Activated T-helper 17 cell treated with anti-CD3 and anti-CD28 coated beads, Interleukin-2, amount 50 U/mL, for 72 hours (primary cell): ENCODE results near the gene CALM3. TPM values are rescaled to one million over a fixed set of nuclear protein-coding genes. Genes with fewer than 3 reads are reported as not detected.

Source experiments
- ATAC-seq: fragments of 150-1000 bp; cut with Tn5 transposase; replicated peaks from 2 replicates; pipeline ENCODE4 v1.10.0; 2021; ENCODE audit warnings: mild to moderate bottlenecking, moderate library complexity
- H3K27ac Mint-ChIP-seq: one replicate; pipeline ENCODE4 v1.8.0; 2022; ENCODE audit warnings: mixed read lengths
- H3K27me3 Mint-ChIP-seq: one replicate; pipeline ENCODE4 v1.8.0; 2022; ENCODE audit warnings: mixed read lengths
- H3K36me3 Mint-ChIP-seq: one replicate; pipeline ENCODE4 v1.8.0; 2022; ENCODE audit warnings: low read depth, mild to moderate bottlenecking, mixed read lengths
- H3K4me1 Mint-ChIP-seq: one replicate; pipeline ENCODE4 v1.8.0; 2022; ENCODE audit warnings: mixed read lengths
- H3K4me3 Mint-ChIP-seq: one replicate; pipeline ENCODE4 v1.8.0; 2022; ENCODE audit warnings: mild to moderate bottlenecking, mixed read lengths
- H3K9me3 Mint-ChIP-seq: one replicate; pipeline ENCODE4 v1.8.0; 2022; ENCODE audit warnings: mixed read lengths
- total RNA-seq, 2 donors: library from RNA; stranded (reverse); gene quantifications; one replicate each; pipeline ENCODE4 v1.2.3, GENCODE V29; 2022

CALM3 gene
- total RNA-seq, 2 donors from 2014 or later: 313 to 323 TPM

DNA sequence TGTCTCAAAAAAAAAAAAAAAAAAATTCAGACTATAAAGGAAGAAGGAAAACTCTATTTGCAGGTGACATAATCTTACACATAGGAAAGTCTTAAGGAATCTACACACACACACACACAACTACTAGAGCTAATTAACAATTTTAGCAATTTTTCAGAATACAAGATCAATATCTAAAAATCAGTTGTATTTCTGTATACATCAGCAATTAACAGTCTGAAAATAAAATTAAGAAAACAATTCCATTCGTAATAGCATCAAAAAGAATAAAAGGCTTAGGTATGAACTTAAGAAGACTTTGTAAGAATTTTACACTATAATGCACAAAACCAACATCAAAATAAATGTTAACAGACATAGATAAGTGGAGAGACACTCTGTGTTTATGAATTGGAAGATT is 15.6 kb upstream of the CALM3 start:
- ATAC-seq: no peak
- no peak overlapping the region for H3K4me3 Mint-ChIP-seq
- peaks cover 5% of the 10 kb centered on the region for H3K4me1 Mint-ChIP-seq
- no peak overlapping the region for H3K27ac Mint-ChIP-seq
- no peaks in the 10 kb centered on the region for H3K27me3 Mint-ChIP-seq
- H3K9me3 Mint-ChIP-seq: no peaks in the 10 kb centered on the region
- no peaks in the 10 kb centered on the region for H3K36me3 Mint-ChIP-seq

DNA sequence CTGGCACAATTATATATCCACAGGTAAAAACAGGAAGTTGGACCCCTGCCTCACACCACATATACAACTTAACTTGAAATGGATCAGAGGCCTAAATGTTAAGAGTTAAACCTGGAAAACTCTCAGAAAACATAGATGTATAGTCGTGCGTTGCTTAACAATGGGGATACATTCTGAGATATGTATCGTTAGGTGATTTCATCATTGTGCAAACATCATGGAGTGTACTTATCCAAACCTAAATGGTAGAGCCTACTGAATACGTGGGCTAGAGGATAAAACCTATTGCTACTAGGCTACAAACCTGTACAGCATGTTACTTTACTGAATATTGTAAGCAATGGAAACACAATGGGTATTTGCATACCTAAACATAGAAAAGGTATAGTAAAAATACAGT is 14.8 kb upstream of the CALM3 start:
- H3K4me1 Mint-ChIP-seq: peaks cover 5% of the 10 kb centered on the region
- no peaks in the 10 kb centered on the region for H3K36me3 Mint-ChIP-seq
- H3K27ac Mint-ChIP-seq: no peak overlapping the region
- no peak for ATAC-seq
- no peaks in the 10 kb centered on the region for H3K9me3 Mint-ChIP-seq
- H3K4me3 Mint-ChIP-seq: no peak overlapping the region
- H3K27me3 Mint-ChIP-seq: no peaks in the 10 kb centered on the region

DNA sequence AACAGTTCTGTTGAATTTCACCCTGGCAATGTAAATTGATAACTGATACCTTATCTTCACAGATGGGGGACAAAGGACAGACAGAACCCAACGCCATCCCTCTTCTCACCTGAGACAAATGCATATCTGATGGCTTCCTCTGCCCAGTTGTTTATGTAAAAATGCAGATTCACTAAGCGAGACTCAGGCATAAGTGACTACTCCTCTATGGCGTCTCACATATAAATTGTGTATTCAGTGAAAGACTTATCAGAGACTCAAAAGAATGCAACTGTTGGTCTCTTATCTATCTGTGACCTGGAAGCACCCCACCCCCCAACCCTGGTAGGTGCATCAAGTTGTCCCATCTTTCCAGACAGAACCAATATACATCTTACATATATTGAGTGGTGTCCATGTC is 13.3 kb upstream of the CALM3 start:
- H3K27ac Mint-ChIP-seq: no peak overlapping the region
- no peaks in the 10 kb centered on the region for H3K36me3 Mint-ChIP-seq
- peaks cover 5% of the 10 kb centered on the region for H3K4me1 Mint-ChIP-seq
- no peak overlapping the region for H3K4me3 Mint-ChIP-seq
- no peaks in the 10 kb centered on the region for H3K27me3 Mint-ChIP-seq
- H3K9me3 Mint-ChIP-seq: no peaks in the 10 kb centered on the region
- no peak for ATAC-seq

DNA sequence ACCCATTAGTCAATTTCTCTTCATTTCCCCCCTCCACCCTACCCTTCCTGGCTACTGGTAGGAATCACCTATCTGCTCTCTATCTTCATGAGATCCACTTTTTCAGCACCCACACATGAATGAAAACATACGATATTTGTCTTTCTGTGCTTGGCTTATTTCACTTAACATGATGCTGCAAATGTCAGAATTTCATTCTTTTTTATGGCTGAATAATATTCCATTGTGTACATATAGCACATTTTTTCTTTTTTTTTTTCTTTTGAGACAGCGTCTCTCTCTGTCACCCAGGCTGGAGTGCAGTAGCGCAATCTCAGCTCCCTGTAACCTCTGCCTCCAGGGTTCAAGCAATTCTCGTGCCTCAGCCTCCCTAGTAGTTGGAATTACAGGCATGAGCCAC is 9.9 kb upstream of the CALM3 start:
- Mint-ChIP-seq H3K27ac (no peak overlapping the region), H3K4me1 (no peaks in the 10 kb centered on the region), H3K27me3 (no peaks in the 10 kb centered on the region), H3K36me3 (no peaks in the 10 kb centered on the region), H3K4me3 (no peak overlapping the region), H3K9me3 (no peaks in the 10 kb centered on the region)
- no peak for ATAC-seq

DNA sequence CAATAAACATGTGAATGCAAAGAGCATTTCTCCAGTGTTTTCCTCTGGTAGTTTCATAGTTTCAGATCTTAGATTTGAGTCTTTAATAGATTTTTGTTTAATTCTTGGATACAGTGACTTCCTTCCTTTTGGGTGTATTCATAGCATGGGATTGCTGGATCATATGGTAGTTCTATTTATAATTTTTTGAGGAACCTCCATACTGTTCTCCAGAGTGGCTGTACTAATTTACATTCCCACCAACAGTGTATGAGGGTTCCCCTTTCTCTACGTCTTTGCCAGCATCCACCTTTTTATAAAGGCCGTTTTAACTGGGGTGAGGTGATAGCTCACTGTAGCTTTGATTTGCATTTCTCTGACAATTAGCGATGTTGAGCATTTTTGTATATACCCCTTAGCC is 9.3 kb upstream of the CALM3 start:
- no peaks in the 10 kb centered on the region for H3K4me1 Mint-ChIP-seq
- H3K4me3 Mint-ChIP-seq: no peak overlapping the region
- no peak overlapping the region for H3K27ac Mint-ChIP-seq
- no peaks in the 10 kb centered on the region for H3K36me3 Mint-ChIP-seq
- ATAC-seq: no peak
- H3K27me3 Mint-ChIP-seq: no peaks in the 10 kb centered on the region
- H3K9me3 Mint-ChIP-seq: no peaks in the 10 kb centered on the region

DNA sequence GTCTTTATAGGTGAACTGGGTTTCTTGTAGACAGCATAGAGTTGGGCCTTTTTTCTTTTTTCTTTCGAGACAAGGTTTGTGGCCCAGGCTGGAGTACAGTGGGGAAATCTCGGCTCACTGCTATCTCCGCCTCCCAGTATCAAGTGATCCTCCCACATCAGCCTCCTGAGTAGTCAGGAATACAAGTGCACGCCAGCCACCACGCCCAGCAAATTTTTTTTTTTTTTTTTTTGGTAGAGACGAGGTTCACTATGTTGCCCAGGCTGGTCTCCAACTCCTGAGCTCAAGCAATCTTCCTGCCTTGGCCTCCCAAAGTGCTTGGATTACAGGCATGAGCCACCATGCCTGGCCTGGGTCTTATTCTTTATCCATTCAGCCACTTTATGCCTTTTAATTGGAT is 5.1 kb upstream of the CALM3 start:
- no peak for ATAC-seq
- no peak overlapping the region for H3K4me3 Mint-ChIP-seq
- peaks cover 5% of the 10 kb centered on the region for H3K36me3 Mint-ChIP-seq
- H3K27me3 Mint-ChIP-seq: no peaks in the 10 kb centered on the region
- H3K9me3 Mint-ChIP-seq: no peaks in the 10 kb centered on the region
- peaks cover 6% of the 10 kb centered on the region for H3K4me1 Mint-ChIP-seq
- no peak overlapping the region for H3K27ac Mint-ChIP-seq

DNA sequence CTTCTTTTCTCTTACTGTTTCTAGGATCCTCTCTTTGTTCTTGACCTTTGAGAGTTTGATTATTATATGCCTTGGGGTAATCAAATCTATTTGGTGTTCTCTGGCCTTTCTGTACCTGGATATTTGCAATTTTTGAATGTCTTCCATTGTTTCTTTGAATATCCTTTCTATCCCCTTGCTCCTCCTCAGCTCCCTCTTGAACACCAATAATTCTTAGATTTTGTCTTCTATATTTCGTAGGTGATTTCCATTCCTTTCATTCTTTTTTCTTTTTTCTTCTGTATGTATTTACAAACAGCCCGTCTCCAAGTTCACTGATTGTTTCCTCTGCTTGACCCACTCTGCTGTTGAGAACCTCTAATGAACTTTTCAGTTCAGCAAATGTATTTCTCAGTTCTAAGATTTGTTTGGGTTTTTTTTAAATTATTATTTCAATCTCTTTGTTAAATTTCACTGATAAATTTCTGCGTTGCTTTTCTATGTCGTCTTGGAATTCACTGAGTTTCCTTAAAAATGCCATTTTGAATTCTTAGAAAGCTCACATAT is 2.7 kb upstream of the CALM3 start:
- peaks cover 27% of the 10 kb centered on the region for H3K36me3 Mint-ChIP-seq
- no peak overlapping the region for H3K4me3 Mint-ChIP-seq
- no peak overlapping the region for H3K27ac Mint-ChIP-seq
- peaks cover 12% of the 10 kb centered on the region for H3K4me1 Mint-ChIP-seq
- no peaks in the 10 kb centered on the region for H3K9me3 Mint-ChIP-seq
- ATAC-seq: no peak
- H3K27me3 Mint-ChIP-seq: no peaks in the 10 kb centered on the region

DNA sequence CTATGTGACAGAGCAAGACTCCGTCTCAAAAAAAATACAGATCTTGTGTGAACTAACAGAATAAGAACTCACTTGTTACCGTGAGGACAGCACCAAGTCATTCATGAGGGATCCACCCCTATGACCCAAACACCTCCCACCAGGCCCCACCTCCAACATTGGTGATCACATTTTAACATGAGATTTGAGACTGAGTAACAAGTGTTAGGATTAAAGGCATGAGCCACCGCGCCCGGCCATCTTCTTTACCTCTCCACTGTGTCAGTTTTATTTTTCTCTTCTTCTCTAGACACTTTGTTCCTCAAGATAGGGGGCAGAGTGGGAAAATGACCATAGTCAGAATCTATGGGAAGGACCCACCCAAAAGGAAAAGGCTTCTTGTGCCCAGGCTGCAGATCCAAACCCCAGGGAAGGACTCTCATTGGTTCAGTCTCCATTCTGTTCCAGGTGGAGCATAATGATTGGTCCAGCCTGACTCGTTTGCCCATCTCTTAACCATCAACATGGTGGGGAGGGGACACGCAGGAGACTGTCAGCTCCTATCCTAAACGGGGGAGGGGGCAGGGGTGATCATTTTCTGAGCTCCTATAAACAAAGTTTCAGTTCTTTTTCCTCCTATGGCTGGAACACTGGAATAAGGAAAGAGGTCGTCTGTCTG is 1.3 kb upstream of the CALM3 start:
- ATAC-seq: no peak
- H3K9me3 Mint-ChIP-seq: no peaks in the 10 kb centered on the region
- H3K4me3 Mint-ChIP-seq: peak overlapping the region; percentile 98
- no peaks in the 10 kb centered on the region for H3K27me3 Mint-ChIP-seq
- H3K36me3 Mint-ChIP-seq: peaks cover 38% of the 10 kb centered on the region
- H3K4me1 Mint-ChIP-seq: peaks cover 15% of the 10 kb centered on the region
- peak overlapping the region; percentile 100 for H3K27ac Mint-ChIP-seq

DNA sequence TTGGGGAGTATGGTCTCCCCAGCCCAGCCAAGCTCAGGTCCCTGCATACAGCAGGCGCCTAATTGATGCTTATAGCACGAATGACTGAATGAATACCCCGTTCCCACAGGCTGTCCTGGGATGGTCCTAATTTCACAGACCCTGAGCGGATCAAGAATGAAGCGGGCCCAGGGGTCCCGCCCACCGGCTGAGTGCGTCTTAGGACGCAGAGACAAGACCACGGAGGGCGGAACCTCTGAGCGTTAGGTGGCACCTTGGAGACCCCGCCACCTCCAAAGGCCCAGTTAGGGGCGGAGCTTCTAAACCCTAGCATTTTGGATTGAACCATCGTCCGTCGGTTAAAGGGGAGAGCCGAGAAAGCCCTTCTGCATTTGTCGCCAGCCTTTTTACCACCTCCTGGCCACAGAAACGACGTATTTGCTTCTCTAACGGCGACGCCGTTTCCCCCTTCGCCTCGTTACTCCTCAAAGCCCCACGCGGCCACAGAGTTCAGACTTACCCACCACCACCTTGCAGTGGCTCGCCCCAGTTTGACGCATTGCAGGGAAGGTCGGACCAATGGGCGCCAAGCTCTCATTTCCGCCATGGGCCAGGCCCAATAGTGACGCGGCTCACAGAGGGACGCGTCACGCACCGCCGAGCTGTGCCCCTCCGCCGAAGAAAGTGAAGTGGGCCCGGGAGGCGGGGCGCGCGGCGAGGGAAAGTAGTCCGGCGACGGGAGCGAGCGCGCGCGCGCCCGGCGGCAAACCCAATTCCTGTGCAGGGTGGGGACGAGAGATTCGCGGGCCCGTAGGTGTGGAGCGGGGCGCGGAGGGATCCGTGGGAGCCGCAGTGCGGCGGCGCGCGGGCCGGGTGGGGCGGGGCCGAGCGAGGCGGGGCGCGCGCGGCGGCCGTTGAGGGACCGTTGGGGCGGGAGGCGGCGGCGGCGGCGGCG is 479 bp upstream of the CALM3 start:
- H3K4me1 Mint-ChIP-seq: peaks cover 15% of the 10 kb centered on the region
- H3K4me3 Mint-ChIP-seq: peak overlapping the region; percentile 98
- peak overlapping the region; percentile 100 for H3K27ac Mint-ChIP-seq
- H3K36me3 Mint-ChIP-seq: peaks cover 46% of the 10 kb centered on the region
- peak; percentile 88 for ATAC-seq
- no peaks in the 10 kb centered on the region for H3K27me3 Mint-ChIP-seq
- H3K9me3 Mint-ChIP-seq: no peaks in the 10 kb centered on the region

DNA sequence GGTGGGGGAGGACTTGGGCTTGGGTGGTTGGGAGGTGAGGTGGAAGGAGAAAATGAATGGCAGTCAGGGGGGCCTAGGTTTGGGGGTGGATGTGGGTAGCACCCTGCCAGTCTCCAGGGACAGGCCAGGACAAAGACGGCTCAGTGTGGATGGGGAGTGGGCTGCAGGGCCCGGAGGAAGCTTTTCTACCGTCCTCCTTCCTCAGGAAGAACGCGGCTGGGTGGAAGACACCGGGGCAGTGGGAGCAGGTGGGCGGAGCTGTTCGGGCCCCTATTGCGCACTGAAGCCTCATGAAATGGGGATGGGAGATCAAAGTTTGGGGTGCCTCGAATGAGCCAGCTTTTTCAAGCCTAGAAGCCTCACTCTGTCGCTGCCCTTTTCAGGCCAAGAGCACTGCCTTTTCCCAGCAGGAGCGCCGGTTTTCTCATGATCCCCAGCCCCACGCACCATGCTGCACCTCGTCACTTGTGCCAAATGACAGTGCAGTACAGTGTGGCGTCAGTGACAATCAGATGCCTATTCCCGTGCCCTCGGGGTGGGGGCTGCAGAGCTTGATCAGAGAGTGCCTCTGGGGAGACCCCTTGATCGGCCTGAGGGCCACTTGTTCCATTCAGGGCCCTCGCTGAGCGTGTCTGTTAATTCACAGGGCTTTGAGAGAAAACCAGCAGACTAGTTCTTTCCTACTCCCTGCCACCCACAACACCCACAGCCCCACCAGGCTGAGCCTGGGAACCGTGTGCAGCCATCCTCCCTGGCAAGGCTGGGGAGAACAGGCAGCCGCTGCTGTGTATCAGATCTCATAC is 1.5 kb downstream of the CALM3 start:
- Mint-ChIP-seq H3K27me3 (no peaks in the 10 kb centered on the region), H3K4me1 (peaks cover 17% of the 10 kb centered on the region), H3K9me3 (no peaks in the 10 kb centered on the region), H3K36me3 (peaks cover 65% of the 10 kb centered on the region), H3K4me3 (peak overlapping the region; percentile 98), H3K27ac (peak overlapping the region; percentile 95)
- peak; percentile 7 for ATAC-seq

DNA sequence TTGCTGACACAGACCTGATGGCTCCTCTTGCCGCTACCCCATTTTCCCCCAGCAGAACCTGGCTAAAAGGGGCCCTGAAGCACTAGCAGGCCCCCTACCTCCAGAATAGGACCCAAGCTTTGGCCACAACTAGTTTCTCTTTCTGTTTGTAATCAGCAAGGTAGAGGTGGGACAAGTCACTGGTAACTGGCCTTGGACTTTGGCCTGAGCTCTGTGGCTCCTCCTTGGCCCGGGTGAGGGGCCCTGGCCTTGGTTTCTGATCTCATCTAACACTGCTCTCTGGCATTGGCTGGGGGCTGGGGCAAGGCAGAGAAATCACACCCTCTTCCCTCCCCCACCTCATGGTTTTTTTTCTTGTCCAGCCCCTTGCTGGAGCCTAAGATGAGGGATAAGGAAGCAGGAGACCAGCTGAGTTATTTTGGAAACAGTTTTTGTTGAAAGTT is 2.1 kb downstream of the CALM3 start:
- Mint-ChIP-seq H3K9me3 (no peaks in the 10 kb centered on the region), H3K36me3 (peaks cover 72% of the 10 kb centered on the region), H3K27ac (peak overlapping the region; percentile 95), H3K27me3 (no peaks in the 10 kb centered on the region), H3K4me3 (peak overlapping the region; percentile 98), H3K4me1 (peaks cover 23% of the 10 kb centered on the region)
- no peak for ATAC-seq

DNA sequence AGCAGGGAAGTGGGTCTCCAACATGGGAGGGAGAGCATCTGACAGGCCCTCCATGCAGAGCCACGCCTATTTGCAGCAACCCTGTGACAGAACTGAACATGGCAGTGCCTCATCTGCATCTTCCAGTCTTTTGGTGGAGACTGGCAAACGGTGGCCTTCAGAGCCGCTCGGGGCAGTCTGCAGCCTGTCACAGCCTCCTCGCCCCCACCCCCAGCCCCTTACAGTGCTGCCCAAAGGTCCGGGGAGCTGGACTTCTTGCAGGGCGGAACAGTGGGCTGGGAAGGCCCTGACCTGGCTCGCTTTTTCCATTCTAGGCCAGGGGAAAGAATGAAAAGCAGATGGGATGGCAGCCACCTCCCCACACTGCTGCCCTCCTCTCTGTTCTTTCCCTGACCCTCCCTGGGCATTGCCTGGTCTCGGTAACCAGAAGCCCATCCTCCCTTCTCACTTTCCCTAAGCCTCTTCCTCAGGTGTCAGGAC is 2.7 kb downstream of the CALM3 start:
- Mint-ChIP-seq H3K27ac (peak overlapping the region; percentile 95), H3K36me3 (peaks cover 77% of the 10 kb centered on the region), H3K27me3 (no peaks in the 10 kb centered on the region), H3K4me1 (peaks cover 25% of the 10 kb centered on the region), H3K4me3 (peak overlapping the region; percentile 98), H3K9me3 (no peaks in the 10 kb centered on the region)
- ATAC-seq: no peak

DNA sequence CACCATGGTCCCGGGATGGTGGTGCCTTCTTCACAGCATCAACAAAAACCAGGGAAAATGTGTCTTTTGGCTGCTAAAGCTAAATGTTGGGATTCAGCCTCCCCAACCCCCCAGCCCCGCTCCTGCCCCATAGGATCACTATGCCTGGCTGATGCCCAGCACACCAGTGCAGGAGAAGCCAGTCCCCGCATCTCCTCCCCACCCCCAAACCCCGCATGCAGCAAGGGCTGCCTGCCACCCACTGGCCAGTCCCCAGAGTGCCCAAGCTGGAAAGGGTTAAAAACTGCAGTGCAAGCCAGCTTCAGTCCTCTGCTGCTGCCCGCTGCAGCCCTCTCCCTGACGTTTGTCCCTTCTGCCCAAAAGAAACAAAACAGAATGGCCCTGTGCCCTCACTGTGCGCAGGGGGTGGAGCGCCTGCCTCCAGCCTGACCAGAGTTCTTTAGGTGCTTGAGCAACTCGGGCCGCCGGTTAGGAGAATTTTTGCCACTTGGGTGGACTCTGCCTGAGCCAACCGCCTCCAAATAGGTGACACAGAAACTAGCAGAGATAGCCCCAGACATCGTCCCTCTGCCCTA is 3.7 kb downstream of the CALM3 start:
- Mint-ChIP-seq H3K4me3 (peak overlapping the region; percentile 98), H3K9me3 (no peaks in the 10 kb centered on the region), H3K27me3 (no peaks in the 10 kb centered on the region), H3K27ac (no peak overlapping the region), H3K4me1 (peaks cover 31% of the 10 kb centered on the region), H3K36me3 (peaks cover 88% of the 10 kb centered on the region)
- ATAC-seq: no peak

DNA sequence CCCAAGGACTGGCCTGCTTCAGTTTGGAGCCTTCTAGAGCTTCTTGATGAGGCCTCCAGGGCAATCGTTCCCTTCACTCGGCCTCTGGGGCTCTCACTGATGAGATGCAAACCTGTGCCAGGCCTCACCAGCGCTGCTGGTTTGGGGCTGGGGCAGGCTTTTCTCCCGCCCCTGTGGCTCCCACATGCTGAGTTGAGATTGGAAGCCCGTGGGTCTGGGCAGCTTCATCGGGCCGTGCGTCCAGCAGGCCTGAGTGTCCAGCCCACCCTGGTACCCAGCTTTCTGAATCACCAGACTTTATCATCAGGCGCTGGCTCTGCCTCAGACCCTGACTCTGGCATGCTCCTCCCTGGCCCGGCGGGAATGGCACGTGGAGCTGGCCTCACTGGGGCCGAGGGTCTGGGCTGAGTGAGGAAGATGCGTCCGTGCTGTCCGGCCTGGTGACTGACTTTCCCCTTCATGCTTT is 4.3 kb downstream of the CALM3 start:
- H3K9me3 Mint-ChIP-seq: no peaks in the 10 kb centered on the region
- peaks cover 93% of the 10 kb centered on the region for H3K36me3 Mint-ChIP-seq
- H3K27me3 Mint-ChIP-seq: no peaks in the 10 kb centered on the region
- H3K4me1 Mint-ChIP-seq: peaks cover 31% of the 10 kb centered on the region
- H3K27ac Mint-ChIP-seq: no peak overlapping the region
- H3K4me3 Mint-ChIP-seq: no peak overlapping the region
- ATAC-seq: no peak
